H9 (cell line): ENCODE measurements around the gene MAT2A. TPM values are rescaled to one million over a fixed set of nuclear protein-coding genes. Genes with fewer than 3 reads are reported as not detected.
"Not testable (repeated sequence)": the region's sequence is repeated elsewhere in the genome, so short reads cannot be mapped to it uniquely, and the experiment has no call there.

Experiments used
- DNase-seq: peaks from one replicate; pipeline ENCODE4 v3.0.0-alpha.2; 2017
- H2AFZ ChIP-seq: one replicate; pipeline ENCODE4 v1.6.1; 2013; ENCODE audit warnings: mild to moderate bottlenecking, low read length, control low read depth, moderate library complexity
- H2AK5ac ChIP-seq: 2 replicates; pipeline ENCODE4 v1.6.1; 2013; ENCODE audit warnings: low read length, control low read depth, mixed read lengths; ENCODE audit not compliant: insufficient read length
- H2BK120ac ChIP-seq: one replicate; pipeline ENCODE4 v1.6.1; 2013; ENCODE audit warnings: low read depth, mild to moderate bottlenecking, low read length, control low read depth, inconsistent platforms; ENCODE audit not compliant: poor library complexity, severe bottlenecking
- H2BK12ac ChIP-seq: 2 replicates; pipeline ENCODE4 v1.6.1; 2013; ENCODE audit warnings: low read length, control low read depth, mixed read lengths, low read depth; ENCODE audit not compliant: insufficient read length
- H2BK15ac ChIP-seq: 2 replicates; pipeline ENCODE4 v1.6.1; 2013; ENCODE audit warnings: low read depth, low read length, control low read depth
- H2BK20ac ChIP-seq: one replicate; pipeline ENCODE4 v1.6.1; 2013; ENCODE audit warnings: low read depth, mild to moderate bottlenecking, low read length, control low read depth, inconsistent platforms; ENCODE audit not compliant: poor library complexity, severe bottlenecking
- H2BK5ac ChIP-seq: 2 replicates; pipeline ENCODE4 v1.6.1; 2013; ENCODE audit warnings: low read length, control low read depth, mixed read lengths; ENCODE audit not compliant: insufficient read length
- H3K14ac ChIP-seq: 2 replicates; pipeline ENCODE4 v1.6.1; 2013; ENCODE audit warnings: low read length, control low read depth; ENCODE audit not compliant: insufficient read depth
- H3K18ac ChIP-seq: 2 replicates; pipeline ENCODE4 v1.6.1; 2013; ENCODE audit warnings: low read depth, mild to moderate bottlenecking, mixed read lengths, low read length, control low read depth; ENCODE audit not compliant: insufficient read length
- H3K23ac ChIP-seq: 2 replicates; pipeline ENCODE4 v1.6.1; 2013; ENCODE audit warnings: low read length, control low read depth, mixed read lengths, low read depth; ENCODE audit not compliant: insufficient read length
- H3K23me2 ChIP-seq: 2 replicates; pipeline ENCODE4 v1.6.1; 2013; ENCODE audit warnings: low read depth, mild to moderate bottlenecking, mixed read lengths, low read length, control low read depth; ENCODE audit not compliant: insufficient read length, poor library complexity, severe bottlenecking
- H3K27ac ChIP-seq: 2 replicates; pipeline ENCODE4 v1.5.1; 2013; ENCODE audit warnings: low read length, control low read depth, mixed read lengths, low read depth; ENCODE audit not compliant: insufficient read length
- H3K27me3 ChIP-seq: 2 replicates; pipeline ENCODE4 v1.6.1; 2013; ENCODE audit warnings: low read length, control low read depth, inconsistent platforms; ENCODE audit not compliant: insufficient read depth
- H3K4ac ChIP-seq: 2 replicates; pipeline ENCODE4 v1.6.1; 2013; ENCODE audit warnings: low read depth, mild to moderate bottlenecking, control low read depth, inconsistent platforms, low read length, moderate library complexity
- H3K4me1 ChIP-seq: 2 replicates; pipeline ENCODE4 v1.6.1; 2013; ENCODE audit warnings: low read length, control low read depth, inconsistent platforms; ENCODE audit not compliant: insufficient read depth
- H3K4me2 ChIP-seq: 2 replicates; pipeline ENCODE4 v1.6.1; 2013; ENCODE audit warnings: low read length, control low read depth, mixed read lengths; ENCODE audit not compliant: insufficient read length, insufficient read depth
- H3K56ac ChIP-seq: 2 replicates; pipeline ENCODE4 v1.6.1; 2013; ENCODE audit warnings: low read depth, mild to moderate bottlenecking, mixed read lengths, low read length, control low read depth; ENCODE audit not compliant: insufficient read length
- H3K79me1 ChIP-seq: 2 replicates; pipeline ENCODE4 v1.6.1; 2013; ENCODE audit warnings: low read depth, mild to moderate bottlenecking, moderate library complexity, low read length, control low read depth, inconsistent platforms; ENCODE audit not compliant: insufficient read depth, poor library complexity, severe bottlenecking
- H3K79me2 ChIP-seq: 2 replicates; pipeline ENCODE4 v1.6.1; 2013; ENCODE audit warnings: low read length, control low read depth, inconsistent platforms; ENCODE audit not compliant: insufficient read depth
- H3K9ac ChIP-seq: 2 replicates; pipeline ENCODE4 v1.6.1; 2013; ENCODE audit warnings: low read length, control low read depth, mixed read lengths; ENCODE audit not compliant: insufficient read length; ENCODE audit errors: extremely low read depth
- H3K9me3 ChIP-seq: one replicate; pipeline ENCODE4 v1.6.1; 2013; ENCODE audit warnings: low read depth, low read length, inconsistent platforms; ENCODE audit not compliant: control insufficient read depth
- H3T11ph ChIP-seq: one replicate; pipeline ENCODE4 v1.6.1; 2013; ENCODE audit warnings: mild to moderate bottlenecking, low read length, control low read depth, inconsistent platforms
- H4K20me1 ChIP-seq: one replicate; pipeline ENCODE4 v1.6.1; 2013; ENCODE audit not compliant: control insufficient read depth, insufficient read length, insufficient read depth
- H4K5ac ChIP-seq: 2 replicates; pipeline ENCODE4 v1.6.1; 2013; ENCODE audit warnings: low read depth, mild to moderate bottlenecking, mixed read lengths, low read length, control low read depth; ENCODE audit not compliant: insufficient read length
- H4K8ac ChIP-seq: replicated peaks from 2 replicates; pipeline ENCODE4 v1.6.1; 2013; ENCODE audit warnings: low read length, control low read depth, mixed read lengths, low read depth; ENCODE audit not compliant: insufficient read length
- H4K91ac ChIP-seq: 2 replicates; pipeline ENCODE4 v1.6.1; 2013; ENCODE audit warnings: low read depth, mild to moderate bottlenecking, moderate library complexity, mixed read lengths, low read length, control low read depth; ENCODE audit not compliant: insufficient read length
- H3K27ac Mint-ChIP-seq, 3 experiments: 2 replicates in 2 of 3; 3 replicates in 1 of 3; pipeline ENCODE4 v1.8.0; 2020 to 2021; ENCODE audit warnings: mixed read lengths in 3 of 3, mild to moderate bottlenecking in 1 of 3, moderate library complexity in 1 of 3
- H3K27me3 Mint-ChIP-seq: 2 replicates; pipeline ENCODE4 v1.8.0; 2021; ENCODE audit warnings: low read depth, mild to moderate bottlenecking, moderate library complexity, mixed read lengths
- H3K36me3 Mint-ChIP-seq, 3 experiments: 2 replicates in 2 of 3; 3 replicates in 1 of 3; pipeline ENCODE4 v1.8.0; 2020 to 2021; ENCODE audit warnings: low read depth in 3 of 3, mixed read lengths in 3 of 3; ENCODE audit not compliant: insufficient read depth in 1 of 3
- H3K4me1 Mint-ChIP-seq, 2 experiments: 2 replicates each; pipeline ENCODE4 v1.8.0; 2020; ENCODE audit warnings: mixed read lengths in 2 of 2
- H3K4me3 Mint-ChIP-seq, 2 experiments: 2 replicates in 1 of 2; 3 replicates in 1 of 2; pipeline ENCODE4 v1.8.0; 2020 to 2021; ENCODE audit warnings: mild to moderate bottlenecking in 2 of 2, mixed read lengths in 2 of 2, moderate library complexity in 1 of 2
- H3K9me3 Mint-ChIP-seq, 2 experiments: 2 replicates in 1 of 2; 3 replicates in 1 of 2; pipeline ENCODE4 v1.8.0; 2020; ENCODE audit warnings: mild to moderate bottlenecking in 2 of 2, mixed read lengths in 2 of 2, moderate library complexity in 1 of 2
- WGBS: extraction: QIAGEN DNeasy Blood & Tissue Kit; methylation state at CpG from one replicate; pipeline ENCODE4 v1.1.7; 2013; ENCODE audit warnings: missing lambda C conversion rate, low lambda C conversion rate, mixed read lengths; ENCODE audit not compliant: insufficient read length; ENCODE audit errors: extremely low coverage; 5-methylcytosine and 5-hydroxymethylcytosine counted together
- total RNA-seq: library from RNA; stranded (reverse); gene quantifications from 2 replicates; pipeline ENCODE4 v1.2.1, GENCODE V29; 2021
- TF ChIP-seq, protein P1 (sequence below): fragments of 200-600 bp; sonication (generic); conservative IDR thresholded peaks from 3 replicates; pipeline ENCODE4 v1.8.0; 2021; ENCODE audit warnings: antibody characterized with exemption, mild to moderate bottlenecking

MAT2A gene
- total RNA-seq, 1 experiment from 2014 or later, result 459 TPM

DNA sequence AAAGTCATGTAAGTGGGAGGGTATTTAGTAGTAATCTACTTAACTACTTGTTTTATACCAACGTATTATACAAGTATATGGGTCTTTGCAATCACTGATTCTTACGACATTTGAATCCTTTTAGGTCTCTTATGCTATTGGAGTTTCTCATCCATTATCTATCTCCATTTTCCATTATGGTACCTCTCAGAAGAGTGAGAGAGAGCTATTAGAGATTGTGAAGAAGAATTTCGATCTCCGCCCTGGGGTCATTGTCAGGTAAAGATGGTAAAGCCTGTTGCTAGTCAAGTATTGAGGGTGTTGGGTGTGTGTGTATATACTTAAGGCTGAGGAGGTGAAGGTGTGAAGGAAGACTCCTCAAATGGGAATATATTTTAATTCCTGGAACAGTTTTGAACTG lies 3.8 kb downstream of the MAT2A start:
- H3K27me3 Mint-ChIP-seq, result peaks cover 5% of the 10 kb centered on the region; the same call in 1 of the 2 replicates
- no peak overlapping the region for H2BK20ac ChIP-seq
- no peak overlapping the region for H2BK15ac ChIP-seq
- peak overlapping the region; percentile 95 to 98 for H3K4me3 Mint-ChIP-seq
- H3K23ac ChIP-seq, result no peak overlapping the region
- H4K5ac ChIP-seq, result no peak overlapping the region
- no peak overlapping the region for H3K56ac ChIP-seq
- H3K14ac ChIP-seq, result no peak overlapping the region
- H4K91ac ChIP-seq, result no peak overlapping the region
- H4K20me1 ChIP-seq, result no peaks in the 10 kb centered on the region
- H3K18ac ChIP-seq, result no peak overlapping the region
- no peak overlapping the region for H2BK12ac ChIP-seq
- no peak overlapping the region for H2BK5ac ChIP-seq
- no CpG with 5 or more reads among the region's 4 CpGs for WGBS
- no peaks in the 10 kb centered on the region for H3K79me1 ChIP-seq
- no peak overlapping the region for H2AFZ ChIP-seq
- H3K27ac Mint-ChIP-seq, result peak overlapping the region in 2 of 3 experiments; percentile 80 to 84; a peak in 4 of 7 replicates
- H3K27me3 ChIP-seq, result no peaks in the 10 kb centered on the region
- H3K79me2 ChIP-seq, result peaks cover 25% of the 10 kb centered on the region
- H3K4me2 ChIP-seq, result no peak overlapping the region
- TF ChIP-seq, protein P1, sequence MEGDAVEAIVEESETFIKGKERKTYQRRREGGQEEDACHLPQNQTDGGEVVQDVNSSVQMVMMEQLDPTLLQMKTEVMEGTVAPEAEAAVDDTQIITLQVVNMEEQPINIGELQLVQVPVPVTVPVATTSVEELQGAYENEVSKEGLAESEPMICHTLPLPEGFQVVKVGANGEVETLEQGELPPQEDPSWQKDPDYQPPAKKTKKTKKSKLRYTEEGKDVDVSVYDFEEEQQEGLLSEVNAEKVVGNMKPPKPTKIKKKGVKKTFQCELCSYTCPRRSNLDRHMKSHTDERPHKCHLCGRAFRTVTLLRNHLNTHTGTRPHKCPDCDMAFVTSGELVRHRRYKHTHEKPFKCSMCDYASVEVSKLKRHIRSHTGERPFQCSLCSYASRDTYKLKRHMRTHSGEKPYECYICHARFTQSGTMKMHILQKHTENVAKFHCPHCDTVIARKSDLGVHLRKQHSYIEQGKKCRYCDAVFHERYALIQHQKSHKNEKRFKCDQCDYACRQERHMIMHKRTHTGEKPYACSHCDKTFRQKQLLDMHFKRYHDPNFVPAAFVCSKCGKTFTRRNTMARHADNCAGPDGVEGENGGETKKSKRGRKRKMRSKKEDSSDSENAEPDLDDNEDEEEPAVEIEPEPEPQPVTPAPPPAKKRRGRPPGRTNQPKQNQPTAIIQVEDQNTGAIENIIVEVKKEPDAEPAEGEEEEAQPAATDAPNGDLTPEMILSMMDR, result no peak
- H3K9ac ChIP-seq, result no peak overlapping the region
- no peak overlapping the region for H2AK5ac ChIP-seq
- no peaks in the 10 kb centered on the region for H3K4me1 ChIP-seq
- peaks cover 14% of the 10 kb centered on the region for H3K23me2 ChIP-seq
- H3K9me3 ChIP-seq, result no peaks in the 10 kb centered on the region
- peaks cover 49 to 75% (median 58%) of the 10 kb centered on the region in 3 experiments for H3K36me3 Mint-ChIP-seq
- no peak overlapping the region for H3K27ac ChIP-seq
- no peak overlapping the region for H2BK120ac ChIP-seq
- H3K9me3 Mint-ChIP-seq, result peaks cover 0 to 3% of the 10 kb centered on the region in 2 experiments; a peak in 1 of 5 replicates
- H3K4ac ChIP-seq, result no peak overlapping the region
- H4K8ac ChIP-seq, result no peak overlapping the region
- no peak overlapping the region for H3T11ph ChIP-seq
- no peak for DNase-seq
- peaks cover 28 to 41% of the 10 kb centered on the region in 2 experiments for H3K4me1 Mint-ChIP-seq

DNA sequence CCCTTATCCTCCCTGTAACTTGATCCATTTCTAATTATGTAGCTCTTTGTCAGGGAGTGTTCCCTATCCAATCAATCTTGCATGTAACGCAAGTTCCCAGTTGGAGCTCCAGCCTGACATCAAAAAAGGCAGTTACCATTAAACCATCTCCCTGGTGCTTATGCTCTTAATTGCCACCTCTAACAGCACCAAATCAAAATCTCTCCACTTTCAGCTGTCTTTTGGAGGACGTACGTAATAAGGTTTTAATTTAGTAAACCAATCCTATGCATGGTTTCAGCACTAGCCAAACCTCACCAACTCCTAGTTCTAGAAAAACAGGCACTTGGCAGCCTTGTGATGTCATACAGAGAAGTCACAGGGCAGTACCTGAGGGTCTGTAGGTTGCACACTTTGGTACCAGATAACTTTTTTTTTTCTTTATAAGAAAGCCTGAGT lies 5.3 kb downstream of the MAT2A start:
- not testable (repeated sequence) for H3K27ac ChIP-seq, H2BK12ac ChIP-seq, H3K4me1 ChIP-seq

More for the DNA sequence above, 5.3 kb downstream of the MAT2A start:
- H3K27me3 Mint-ChIP-seq, H3K23ac ChIP-seq, H3T11ph ChIP-seq, H3K79me1 ChIP-seq, H3K4me3 Mint-ChIP-seq, H4K8ac ChIP-seq, H4K5ac ChIP-seq, H4K91ac ChIP-seq, H2BK15ac ChIP-seq, H3K56ac ChIP-seq, H2BK5ac ChIP-seq, DNase-seq, H2BK120ac ChIP-seq, H3K23me2 ChIP-seq, H3K9ac ChIP-seq, H4K20me1 ChIP-seq, H2BK20ac ChIP-seq, H3K9me3 Mint-ChIP-seq, H3K9me3 ChIP-seq, H3K4me2 ChIP-seq, H3K18ac ChIP-seq, H3K27me3 ChIP-seq, H3K4ac ChIP-seq, H2AK5ac ChIP-seq, H3K14ac ChIP-seq, H2AFZ ChIP-seq: not testable (repeated sequence)
- Mint-ChIP-seq H3K4me1 (peaks cover 28 to 37% of the 10 kb centered on the region in 2 experiments), H3K27ac (peak overlapping the region in 1 of 3 experiments; percentile 71; a peak in 3 of 7 replicates), H3K36me3 (peaks cover 49 to 73% (median 58%) of the 10 kb centered on the region in 3 experiments)
- H3K79me2 ChIP-seq, result peaks cover 22% of the 10 kb centered on the region
- no CpG with 5 or more reads among the region's 3 CpGs for WGBS
